ENCODE measurements around the gene KIF20B. TPM values are rescaled to one million over a fixed set of nuclear protein-coding genes. Genes with fewer than 3 reads are reported as not detected.

The KIF20B gene
- total RNA-seq, 4 donors from 2014 or later, result 4.9 to 16.5 (median 6.5) TPM

- DNase-seq, result no peak
- Histone ChIP-seq H3K36me3 (no peaks in the 10 kb centered on the region), H3K4me1 (no peaks in the 10 kb centered on the region), H3K9me3 (no peaks in the 10 kb centered on the region), H3K4me3 (peak overlapping the region in 1 of 4 donors; percentile 12), H3K27ac (peak overlapping the region in 2 of 4 donors; percentile 1 to 25), H3K27me3 (no peaks in the 10 kb centered on the region)
- TF ChIP-seq CTCF (IDR thresholded peaks at IDR 0.05), result no peak
- TF ChIP-seq POLR2A (IDR thresholded peaks at IDR 0.05), result no peak
Measured at GRCh38 chr10:89738551-89739209, 37.3 kb downstream of the KIF20B start.

GRCh38 chr10:89741126-89741762, 39.9 kb downstream of the KIF20B start:
- H3K27me3 ChIP-seq, result no peaks in the 10 kb centered on the region

GRCh38 chr10:89744026-89744425, 42.6 kb downstream of the KIF20B start:
- no peaks in the 10 kb centered on the region for H3K9me3 ChIP-seq
- H3K27ac ChIP-seq, result no peak overlapping the region
- TF ChIP-seq POLR2A (IDR thresholded peaks at IDR 0.05), result no peak
- H3K36me3 ChIP-seq, result peaks cover 0 to 6% (median 0%) of the 10 kb centered on the region in 3 donors
- no peak overlapping the region for H3K4me3 ChIP-seq
- no peak for DNase-seq
- H3K27me3 ChIP-seq, result no peaks in the 10 kb centered on the region
- H3K4me1 ChIP-seq, result no peaks in the 10 kb centered on the region

More at GRCh38 chr10:89741126-89741762, 39.9 kb downstream of the KIF20B start:
- H3K4me3 ChIP-seq, result no peak overlapping the region
- H3K9me3 ChIP-seq, result no peaks in the 10 kb centered on the region
- H3K36me3 ChIP-seq, result peaks cover 0 to 5% (median 0%) of the 10 kb centered on the region in 3 donors
- H3K27ac ChIP-seq, result no peak overlapping the region
- TF ChIP-seq CTCF (IDR thresholded peaks at IDR 0.05), result no peak
- TF ChIP-seq POLR2A (IDR thresholded peaks at IDR 0.05), result no peak
- DNase-seq, result no peak
- no peaks in the 10 kb centered on the region for H3K4me1 ChIP-seq

GRCh38 chr10:89745903-89746302, 44.5 kb downstream of the KIF20B start:
- Histone ChIP-seq H3K27me3 (no peaks in the 10 kb centered on the region), H3K36me3 (peaks cover 0 to 6% (median 0%) of the 10 kb centered on the region in 3 donors), H3K4me3 (no peak overlapping the region), H3K9me3 (no peaks in the 10 kb centered on the region), H3K4me1 (no peaks in the 10 kb centered on the region), H3K27ac (no peak overlapping the region)
- TF ChIP-seq CTCF (IDR thresholded peaks at IDR 0.05) (no peak), POLR2A (IDR thresholded peaks at IDR 0.05) (no peak)
- no peak for DNase-seq

- no peak for DNase-seq
- no peaks in the 10 kb centered on the region for H3K27me3 ChIP-seq
- no peaks in the 10 kb centered on the region for H3K9me3 ChIP-seq
- peaks cover 0 to 6% (median 0%) of the 10 kb centered on the region in 3 donors for H3K36me3 ChIP-seq
- TF ChIP-seq CTCF (IDR thresholded peaks at IDR 0.05) (no peak), POLR2A (IDR thresholded peaks at IDR 0.05) (no peak)
- no peak overlapping the region for H3K27ac ChIP-seq
- H3K4me1 ChIP-seq, result no peaks in the 10 kb centered on the region
- no peak overlapping the region for H3K4me3 ChIP-seq
Measured at GRCh38 chr10:89750441-89750840, 49.1 kb downstream of the KIF20B start.

GRCh38 chr10:89755374-89755773, 54.0 kb downstream of the KIF20B start:
- Histone ChIP-seq H3K9me3 (no peaks in the 10 kb centered on the region), H3K36me3 (peaks cover 0 to under 1% (median 0%) of the 10 kb centered on the region in 3 donors), H3K27me3 (no peaks in the 10 kb centered on the region), H3K4me1 (no peaks in the 10 kb centered on the region), H3K27ac (no peak overlapping the region), H3K4me3 (no peak overlapping the region)
- DNase-seq, result no peak
- TF ChIP-seq CTCF (IDR thresholded peaks at IDR 0.05) (no peak), POLR2A (IDR thresholded peaks at IDR 0.05) (no peak)

Measured in Peyer's patch (tissue), 4 donors.